GM12892 (cell line): ENCODE results near the gene DDHD1.

ENCODE experiments used
- POLR2A ChIP-seq: IDR thresholded peaks from 2 replicates; pipeline ENCODE4 v1.6.1; 2011; ENCODE audit warnings: low read depth, low read length, control low read depth
- POLR2AphosphoS5 ChIP-seq: IDR thresholded peaks from 2 replicates; pipeline ENCODE4 v1.6.1; 2011; ENCODE audit warnings: low read depth, low read length, control low read depth
- TAF1 ChIP-seq: IDR thresholded peaks from 2 replicates; pipeline ENCODE4 v1.6.1; 2011; ENCODE audit warnings: low read depth, mild to moderate bottlenecking, control low read depth, low read length, borderline replicate concordance

DNA sequence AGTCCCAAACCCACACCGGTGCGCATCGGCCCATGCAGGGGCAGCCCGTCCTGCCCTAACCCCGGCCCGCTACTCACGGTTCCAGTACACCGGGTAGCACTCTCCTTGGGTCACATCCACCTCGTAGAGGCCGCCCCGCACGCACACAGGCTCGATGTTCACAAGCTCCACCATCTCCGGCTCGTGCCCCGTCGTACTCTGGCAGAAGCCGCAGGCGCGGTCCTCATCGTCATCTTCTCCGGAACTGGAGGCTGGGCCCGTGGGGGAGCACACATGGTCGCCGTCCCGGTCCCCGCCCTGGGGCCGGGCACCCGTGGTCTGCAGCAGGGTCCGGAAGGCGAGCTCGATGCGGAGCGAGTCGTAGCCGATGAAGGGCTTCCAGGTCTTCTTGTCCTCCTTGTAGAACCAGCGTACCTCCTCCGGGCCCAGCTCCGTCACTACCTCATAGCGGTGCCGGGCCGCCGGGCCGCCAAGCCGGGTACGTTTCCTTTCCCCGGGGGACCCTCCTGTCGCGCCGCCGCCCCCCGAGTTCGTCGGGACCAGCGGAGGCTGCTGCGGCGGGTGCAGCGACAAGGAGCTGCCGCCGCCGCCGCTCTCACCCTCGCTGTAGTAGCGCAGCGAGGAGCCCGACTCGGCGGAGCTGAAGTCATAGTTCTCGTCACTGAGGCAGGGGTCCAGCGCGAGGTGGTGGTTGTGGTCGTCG, 788 bp downstream of the DDHD1 start:
- TF ChIP-seq POLR2AphosphoS5 (0 out of 2 replicates have a peak, but pooled peaks have one; percentile 11), POLR2A (no peak), TAF1 (no peak)
